GM23338 (cell line): ENCODE measurements around the gene ATF7IP2.

ENCODE experiments used
- CREB1 ChIP-seq: fragments of 250-450 bp; sonication (Bioruptor Pico); IDR thresholded peaks from 2 replicates; pipeline ENCODE4 v1.5.0; 2020; ENCODE audit warnings: low read depth, mild to moderate bottlenecking, moderate library complexity
- CTCF ChIP-seq, 2 experiments: fragments of 200-600 bp in 1 of 2; sonication (generic) in 1 of 2; conservative IDR thresholded peaks; 2 replicates each; pipeline versions ENCODE4 v1.5.1 to v1.6.1; 2016 to 2017; ENCODE audit warnings: antibody characterized with exemption in 2 of 2, low read depth in 2 of 2, mild to moderate bottlenecking in 2 of 2, moderate library complexity in 1 of 2
- ETS1 ChIP-seq: IDR thresholded peaks from 2 replicates; pipeline ENCODE4 v1.6.1; 2016; ENCODE audit warnings: antibody characterized with exemption
- EZH2 ChIP-seq: fragments of 200-600 bp; sonication (generic); IDR thresholded peaks from one replicate; pipeline ENCODE4 v1.8.0; 2017; ENCODE audit warnings: antibody characterized with exemption, mild to moderate bottlenecking, low read depth; ENCODE audit not compliant: unreplicated experiment
- EZH2phosphoT487 ChIP-seq: fragments of 200-600 bp; sonication (generic); IDR thresholded peaks from one replicate; pipeline ENCODE4 v1.8.1; 2018; ENCODE audit warnings: antibody characterized with exemption; ENCODE audit not compliant: unreplicated experiment
- JUNB ChIP-seq: IDR thresholded peaks from one replicate; pipeline ENCODE4 v1.6.1; 2016; ENCODE audit warnings: antibody characterized with exemption; ENCODE audit not compliant: unreplicated experiment
- POLR2AphosphoS5 ChIP-seq: IDR thresholded peaks from 2 replicates; pipeline ENCODE4 v1.6.1; 2016; ENCODE audit warnings: antibody characterized with exemption, low read depth
- STAT1 ChIP-seq: IDR thresholded peaks from one replicate; pipeline ENCODE4 v1.6.1; 2016; ENCODE audit warnings: antibody characterized with exemption; ENCODE audit not compliant: unreplicated experiment
- ZNF114 ChIP-seq: fragments of 250-450 bp; sonication (Bioruptor Pico); IDR thresholded peaks from 2 replicates; pipeline ENCODE4 v1.5.0; 2020; ENCODE audit warnings: mild to moderate bottlenecking, moderate library complexity
- ZNF331 ChIP-seq: fragments of 250-450 bp; sonication (Bioruptor Pico); IDR thresholded peaks from 2 replicates; pipeline ENCODE4 v1.5.0; 2020; ENCODE audit warnings: low read depth, mild to moderate bottlenecking, moderate library complexity
- TF ChIP-seq, protein P1 (sequence below): IDR thresholded peaks from one replicate; pipeline ENCODE4 v1.6.1; 2018; ENCODE audit warnings: antibody characterized with exemption; ENCODE audit not compliant: unreplicated experiment

DNA sequence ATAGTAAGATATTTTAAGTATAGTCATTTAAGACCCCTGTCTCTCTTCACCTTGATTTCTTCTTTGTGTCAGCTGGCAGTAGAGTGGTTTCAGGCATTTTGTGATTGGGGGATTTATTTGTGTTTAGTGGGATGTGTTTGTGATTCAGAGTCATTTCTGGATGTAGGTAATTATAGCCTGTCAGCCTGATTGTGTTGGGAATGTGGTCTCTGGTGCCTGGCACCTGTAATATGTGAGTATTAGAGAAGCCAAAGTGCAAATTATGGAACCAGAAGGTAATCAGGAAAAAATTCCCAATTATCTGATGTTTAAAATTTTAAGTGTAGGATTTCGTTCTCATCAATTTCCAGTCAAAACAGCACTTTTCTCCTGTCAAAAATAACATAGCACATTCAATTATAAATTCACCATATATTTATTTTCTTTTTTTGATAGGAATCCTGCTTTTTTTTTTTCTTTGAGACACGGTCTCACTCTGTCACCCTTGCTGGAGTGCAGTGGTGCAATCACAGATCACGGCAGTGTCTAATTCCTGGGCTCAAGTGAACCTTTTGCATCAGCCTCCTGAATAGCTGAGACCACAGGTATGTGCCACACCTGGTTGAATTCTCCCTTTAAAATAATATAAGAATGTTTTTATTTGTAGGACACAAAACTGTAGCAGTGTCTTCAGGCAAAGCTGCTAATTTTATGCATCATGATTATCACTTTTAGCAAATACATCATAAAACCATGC lies 42.7 kb downstream of the ATF7IP2 start:
- TF ChIP-seq EZH2 (no peak), CTCF (conservative IDR thresholded peaks at IDR 0.05; ENCODE audit: low read depth in 2 of 2) (no peak), POLR2AphosphoS5 (no peak), STAT1 (no peak), CREB1 (CRISPR knock-in tag) (no peak), JUNB (no peak), EZH2phosphoT487 (no peak), ZNF114 (CRISPR knock-in tag) (no peak), ZNF331 (CRISPR knock-in tag) (no peak), ETS1 (no peak)
- TF ChIP-seq, protein P1, sequence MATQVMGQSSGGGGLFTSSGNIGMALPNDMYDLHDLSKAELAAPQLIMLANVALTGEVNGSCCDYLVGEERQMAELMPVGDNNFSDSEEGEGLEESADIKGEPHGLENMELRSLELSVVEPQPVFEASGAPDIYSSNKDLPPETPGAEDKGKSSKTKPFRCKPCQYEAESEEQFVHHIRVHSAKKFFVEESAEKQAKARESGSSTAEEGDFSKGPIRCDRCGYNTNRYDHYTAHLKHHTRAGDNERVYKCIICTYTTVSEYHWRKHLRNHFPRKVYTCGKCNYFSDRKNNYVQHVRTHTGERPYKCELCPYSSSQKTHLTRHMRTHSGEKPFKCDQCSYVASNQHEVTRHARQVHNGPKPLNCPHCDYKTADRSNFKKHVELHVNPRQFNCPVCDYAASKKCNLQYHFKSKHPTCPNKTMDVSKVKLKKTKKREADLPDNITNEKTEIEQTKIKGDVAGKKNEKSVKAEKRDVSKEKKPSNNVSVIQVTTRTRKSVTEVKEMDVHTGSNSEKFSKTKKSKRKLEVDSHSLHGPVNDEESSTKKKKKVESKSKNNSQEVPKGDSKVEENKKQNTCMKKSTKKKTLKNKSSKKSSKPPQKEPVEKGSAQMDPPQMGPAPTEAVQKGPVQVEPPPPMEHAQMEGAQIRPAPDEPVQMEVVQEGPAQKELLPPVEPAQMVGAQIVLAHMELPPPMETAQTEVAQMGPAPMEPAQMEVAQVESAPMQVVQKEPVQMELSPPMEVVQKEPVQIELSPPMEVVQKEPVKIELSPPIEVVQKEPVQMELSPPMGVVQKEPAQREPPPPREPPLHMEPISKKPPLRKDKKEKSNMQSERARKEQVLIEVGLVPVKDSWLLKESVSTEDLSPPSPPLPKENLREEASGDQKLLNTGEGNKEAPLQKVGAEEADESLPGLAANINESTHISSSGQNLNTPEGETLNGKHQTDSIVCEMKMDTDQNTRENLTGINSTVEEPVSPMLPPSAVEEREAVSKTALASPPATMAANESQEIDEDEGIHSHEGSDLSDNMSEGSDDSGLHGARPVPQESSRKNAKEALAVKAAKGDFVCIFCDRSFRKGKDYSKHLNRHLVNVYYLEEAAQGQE, result no peak
